Measurements from ENCODE around the gene RASA2. TPM values are rescaled to one million over a fixed set of nuclear protein-coding genes. Genes with fewer than 3 reads are reported as not detected.

RASA2 gene
- total and polyA plus RNA-seq, 10 of the 15 experiments (the other 5 are each of a cell fraction or from before 2014, with no cell fraction given) = 1.9 to 9.4 (median 7.2) TPM

- TF ChIP-seq LARP7 (IDR thresholded peaks at IDR 0.05) (no peak), HSF1 (IDR thresholded peaks at IDR 0.05; ENCODE audit: low read depth, low read length) (no peak), MYB (IDR thresholded peaks at IDR 0.05; ENCODE audit: borderline replicate concordance, low read depth, low read length) (no peak)
Observed at GRCh38 chr3:141521781-141522180, 35.0 kb downstream of the RASA2 start (continued).

GRCh38 chr3:141523615-141524375 is 37.0 kb downstream of the RASA2 start:
- ChIA-PET POLR2A (no interaction called here), SMC1A (ENCODE audit: uncharacterized antibody, unreplicated experiment) (interaction anchor here (1.3 kb wide), 2 partner anchors 9 to 36 kb away, joined by 3 to 9 read pairs; no protein-coding TSS in a partner anchor), CTCF (interaction anchor here (0.6 to 1.7 kb wide), 4 partner anchors 9 to 37 kb away, joined by 3 to 5 read pairs (median 3); no protein-coding TSS in a partner anchor), RAD21 (ENCODE audit: unreplicated experiment) (no interaction called here)
- DNase-seq (ENCODE audit: low read depth, low spot score) (no peak), ATAC-seq (no peak), FAIRE-seq (no peak)
- H3K79me2 ChIP-seq (ENCODE audit: control insufficient read depth, insufficient read depth, low read length) = no peaks in the 10 kb centered on the region
- H3K4me3 ChIP-seq = no peak overlapping the region
- no peaks in the 10 kb centered on the region for H3K9me3 ChIP-seq (replicated peaks; ENCODE audit: control insufficient read depth, insufficient read depth, low read length)
- BruUV-seq (replicated peaks) = no TSS peak
- H3K4me2 ChIP-seq (ENCODE audit: control insufficient read depth, insufficient read depth) = no peak overlapping the region
- in situ Hi-C loops (cut with MboI) = no loop called here
- H3K27ac ChIP-seq (ENCODE audit: control insufficient read depth, insufficient read depth) = no peak overlapping the region
- no peak for TF ChIP-seq STAT3 (IDR thresholded peaks at IDR 0.05; ENCODE audit: low read depth, low read length)
- TF ChIP-seq ZNF384 (IDR thresholded peaks at IDR 0.05; ENCODE audit: borderline replicate concordance, low read depth, low read length) = no peak
- no peak for TF ChIP-seq RB1 (IDR thresholded peaks at IDR 0.05; ENCODE audit: borderline replicate concordance)
- TF ChIP-seq ASH2L (IDR thresholded peaks at IDR 0.05; ENCODE audit: borderline replicate concordance, low read depth) = no peak
- no peak for TF ChIP-seq RAD21 (IDR thresholded peaks at IDR 0.05; ENCODE audit: insufficient read depth, low read depth, low read length)
- TF ChIP-seq E2F8 (IDR thresholded peaks at IDR 0.05; ENCODE audit: low read depth, partially characterized antibody) = no peak
- TF ChIP-seq KDM1A (IDR thresholded peaks at IDR 0.05; ENCODE audit: borderline replicate concordance) = no peak
- intact Hi-C loops (cut with micrococcal nuclease; ENCODE audit: unreplicated experiment) = no loop called here
- H2AFZ ChIP-seq (ENCODE audit: control insufficient read depth, low read depth, low read length) = no peak overlapping the region
- H4K20me1 ChIP-seq (ENCODE audit: control insufficient read depth, insufficient read depth) = no peaks in the 10 kb centered on the region
- H3K36me3 ChIP-seq (ENCODE audit: control insufficient read depth in 2 of 2, insufficient read depth in 2 of 2, low read length in 1 of 2) = 0 out of 4 replicates have a peak, but pooled peaks cover 0 to 5% of the 10 kb centered on the region in 2 experiments
- no peak overlapping the region for H3K9ac ChIP-seq (ENCODE audit: control insufficient read depth, insufficient read depth, low read length)
- H3K27me3 ChIP-seq (replicated peaks in 1 of 2; ENCODE audit: control insufficient read depth in 2 of 2, insufficient read depth in 2 of 2, low read length in 1 of 2) = no peaks in the 10 kb centered on the region
- H3K4me1 ChIP-seq (ENCODE audit: control insufficient read depth, insufficient read depth, low read length) = no peaks in the 10 kb centered on the region
- WGBS (ENCODE audit: insufficient coverage, insufficient replicate concordance, low lambda C conversion rate, missing lambda C conversion rate) = 87% methylated on average over 4 of the region's 4 CpGs

Measured in GM12878 (cell line).